ENCODE measurements around the gene INPP4B.

- no peak for TF ChIP-seq EZH2 (IDR thresholded peaks at IDR 0.05; ENCODE audit: borderline replicate concordance, insufficient read depth, low read depth, low read length, poor library complexity, severe bottlenecking)
- TF ChIP-seq CTCF (IDR thresholded peaks at IDR 0.05): no peak
Measured at GRCh38 chr4:142548491-142548890, 297.6 kb downstream of the INPP4B start.

Measured in B cell (primary cell).